Lung (tissue), 12 donors: ENCODE data around the gene PHRF1. TPM values are rescaled to one million over a fixed set of nuclear protein-coding genes. Genes with fewer than 3 reads are reported as not detected.

Experiments
- ATAC-seq: fragments of 200-7000 bp; cut with Tn5 transposase; one replicate; pipeline ENCODE4 v1.9.1; 2020; ENCODE audit warnings: moderate number of reproducible peaks; ENCODE audit not compliant: insufficient read depth, low FRiP score
- DNase-seq, 3 donors: peaks; one replicate each; pipeline ENCODE4 v3.0.0-alpha.2; 2013 to 2017
- H3K27ac ChIP-seq, 2 donors: one replicate each; pipeline ENCODE4 v1.5.1; 2013; ENCODE audit warnings: mild to moderate bottlenecking in 2 of 2, moderate library complexity in 2 of 2, control low read depth in 1 of 2, inconsistent platforms in 1 of 2, low read depth in 1 of 2, low read length in 1 of 2
- H3K27me3 ChIP-seq, 3 donors: one replicate each; pipeline ENCODE4 v1.5.1; 2013; ENCODE audit warnings: low read length in 2 of 3; ENCODE audit not compliant: control insufficient read depth in 3 of 3, insufficient read depth in 3 of 3
- H3K36me3 ChIP-seq, 4 donors: one replicate each; pipeline ENCODE4 v1.5.1; 2013; ENCODE audit warnings: low read length in 4 of 4, mild to moderate bottlenecking in 1 of 4, moderate library complexity in 1 of 4; ENCODE audit not compliant: control insufficient read depth in 4 of 4, insufficient read depth in 4 of 4
- H3K4me1 ChIP-seq, 5 donors: one replicate each; pipeline ENCODE4 v1.5.1; 2013; ENCODE audit warnings: low read length in 5 of 5, mild to moderate bottlenecking in 2 of 5, moderate library complexity in 1 of 5; ENCODE audit not compliant: control insufficient read depth in 5 of 5, insufficient read depth in 5 of 5
- H3K4me3 ChIP-seq: one replicate; pipeline ENCODE4 v1.5.1; 2013; ENCODE audit warnings: mild to moderate bottlenecking, control low read depth, moderate library complexity
- H3K9ac ChIP-seq, 2 donors: one replicate each; pipeline ENCODE4 v1.5.1; 2013; ENCODE audit warnings: low read length in 2 of 2, control low read depth in 1 of 2; ENCODE audit not compliant: insufficient read depth in 1 of 2
- H3K9me3 ChIP-seq, 4 donors: one replicate each; pipeline ENCODE4 v1.5.1; 2013; ENCODE audit warnings: low read length in 3 of 4, mild to moderate bottlenecking in 1 of 4, moderate library complexity in 1 of 4; ENCODE audit not compliant: control insufficient read depth in 4 of 4, insufficient read depth in 3 of 4
- WGBS, 2 donors: extraction: QIAGEN DNeasy Blood & Tissue Kit; methylation state at CpG; one replicate each; pipeline ENCODE4 v1.1.7; 2013; 5-methylcytosine and 5-hydroxymethylcytosine counted together
- polyA plus RNA-seq, 2 donors: library from polyadenylated mRNA; stranded (reverse); fragments of 200-250 nt; gene quantifications; one replicate each; pipeline ENCODE4 v1.2.1, GENCODE V29; 2013
- total RNA-seq, 2 donors: library from RNA; depleted of rRNA in 1 of 2; stranded (reverse); fragments of >200 nt in 1 of 2; gene quantifications; one replicate each; pipeline ENCODE4 v1.2.1, GENCODE V29; 2014 to 2021
- TF ChIP-seq, protein P1 (sequence below): IDR thresholded peaks from 2 replicates; pipeline ENCODE4 v1.5.1; 2012; ENCODE audit warnings: mild to moderate bottlenecking; ENCODE audit errors: control extremely low read depth, extremely low read depth
- donor health status: control.
- donor health status: control.
- donor health status: Bipolar disorder and iron deficiency.
- donor health status: healthy.
- donor health status: DM: yes; HTN: yes; CAD: no.

The PHRF1 gene
- total and polyA plus RNA-seq, 4 donors: 16.3 to 39.3 (median 23.5) TPM

DNA sequence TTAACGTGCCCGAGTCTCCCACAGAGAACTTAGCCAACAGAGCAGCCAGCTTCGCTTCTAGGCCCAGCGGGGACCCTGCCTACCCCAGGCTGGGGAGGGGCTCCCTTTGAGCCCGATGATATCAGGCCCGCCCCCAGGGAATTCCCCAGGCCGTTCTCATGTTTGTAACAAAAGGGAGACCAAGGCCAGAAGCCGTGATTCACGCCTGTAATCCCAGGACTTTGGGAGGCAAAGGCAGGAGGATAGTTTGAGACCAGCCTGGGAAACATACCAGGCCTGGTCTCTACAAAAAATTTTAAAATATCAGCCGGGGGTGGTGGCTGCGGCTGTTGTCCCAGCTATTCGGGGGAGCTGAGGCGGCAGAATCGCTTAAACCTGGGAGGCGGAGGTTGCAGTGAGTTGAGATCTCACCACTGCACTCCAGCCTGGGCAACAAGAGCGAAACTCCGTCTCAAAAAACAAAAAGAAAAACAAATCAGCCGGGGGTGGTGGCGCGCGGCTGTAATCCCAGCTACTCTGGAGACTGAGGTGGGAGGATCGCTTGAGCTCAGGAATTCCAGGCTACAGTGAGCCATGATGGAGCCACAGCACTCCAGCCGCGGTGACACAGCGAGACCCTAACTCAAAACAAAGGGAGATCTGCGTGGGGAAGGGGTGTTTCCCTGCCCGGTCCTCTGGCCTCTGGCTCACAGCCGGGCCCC lies 62.5 kb downstream of the PHRF1 start:
- Histone ChIP-seq H3K4me3 (no peak overlapping the region), H3K27me3 (peaks cover 0 to 44% (median 18%) of the 10 kb centered on the region in 3 donors), H3K9ac (no peak overlapping the region), H3K36me3 (peaks cover 0 to 13% (median 5%) of the 10 kb centered on the region in 4 donors), H3K9me3 (peaks cover 0 to 4% (median 0%) of the 10 kb centered on the region in 4 donors), H3K4me1 (peaks cover 0 to 15% (median 3%) of the 10 kb centered on the region in 5 donors), H3K27ac (no peak overlapping the region)
- TF ChIP-seq, protein P1, sequence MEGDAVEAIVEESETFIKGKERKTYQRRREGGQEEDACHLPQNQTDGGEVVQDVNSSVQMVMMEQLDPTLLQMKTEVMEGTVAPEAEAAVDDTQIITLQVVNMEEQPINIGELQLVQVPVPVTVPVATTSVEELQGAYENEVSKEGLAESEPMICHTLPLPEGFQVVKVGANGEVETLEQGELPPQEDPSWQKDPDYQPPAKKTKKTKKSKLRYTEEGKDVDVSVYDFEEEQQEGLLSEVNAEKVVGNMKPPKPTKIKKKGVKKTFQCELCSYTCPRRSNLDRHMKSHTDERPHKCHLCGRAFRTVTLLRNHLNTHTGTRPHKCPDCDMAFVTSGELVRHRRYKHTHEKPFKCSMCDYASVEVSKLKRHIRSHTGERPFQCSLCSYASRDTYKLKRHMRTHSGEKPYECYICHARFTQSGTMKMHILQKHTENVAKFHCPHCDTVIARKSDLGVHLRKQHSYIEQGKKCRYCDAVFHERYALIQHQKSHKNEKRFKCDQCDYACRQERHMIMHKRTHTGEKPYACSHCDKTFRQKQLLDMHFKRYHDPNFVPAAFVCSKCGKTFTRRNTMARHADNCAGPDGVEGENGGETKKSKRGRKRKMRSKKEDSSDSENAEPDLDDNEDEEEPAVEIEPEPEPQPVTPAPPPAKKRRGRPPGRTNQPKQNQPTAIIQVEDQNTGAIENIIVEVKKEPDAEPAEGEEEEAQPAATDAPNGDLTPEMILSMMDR: no peak
- DNase-seq (peak in 1 of 3 donors; percentile 19), ATAC-seq (no peak)
- WGBS, 2 donors: 65 to 67% methylated on average over 28 of the region's 28 CpGs

DNA sequence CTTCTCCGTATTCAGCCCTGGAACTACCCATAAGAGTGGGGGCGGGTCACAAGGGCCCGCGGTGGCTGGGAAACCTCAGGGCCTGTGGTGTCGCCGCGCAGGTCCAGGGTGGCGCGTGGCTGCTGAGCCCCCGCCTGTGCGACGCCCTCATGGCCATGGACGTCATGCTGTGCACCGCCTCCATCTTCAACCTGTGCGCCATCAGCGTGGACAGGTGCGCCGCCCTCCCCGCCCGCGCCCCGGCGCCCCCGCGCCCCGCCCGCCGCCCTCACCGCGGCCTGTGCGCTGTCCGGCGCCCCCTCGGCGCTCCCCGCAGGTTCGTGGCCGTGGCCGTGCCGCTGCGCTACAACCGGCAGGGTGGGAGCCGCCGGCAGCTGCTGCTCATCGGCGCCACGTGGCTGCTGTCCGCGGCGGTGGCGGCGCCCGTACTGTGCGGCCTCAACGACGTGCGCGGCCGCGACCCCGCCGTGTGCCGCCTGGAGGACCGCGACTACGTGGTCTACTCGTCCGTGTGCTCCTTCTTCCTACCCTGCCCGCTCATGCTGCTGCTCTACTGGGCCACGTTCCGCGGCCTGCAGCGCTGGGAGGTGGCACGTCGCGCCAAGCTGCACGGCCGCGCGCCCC lies 63.2 kb downstream of the PHRF1 start:
- WGBS, 2 donors: 9 to 10% methylated on average over 69 to 80 of the region's 80 CpGs
- no peak for ATAC-seq

DNA sequence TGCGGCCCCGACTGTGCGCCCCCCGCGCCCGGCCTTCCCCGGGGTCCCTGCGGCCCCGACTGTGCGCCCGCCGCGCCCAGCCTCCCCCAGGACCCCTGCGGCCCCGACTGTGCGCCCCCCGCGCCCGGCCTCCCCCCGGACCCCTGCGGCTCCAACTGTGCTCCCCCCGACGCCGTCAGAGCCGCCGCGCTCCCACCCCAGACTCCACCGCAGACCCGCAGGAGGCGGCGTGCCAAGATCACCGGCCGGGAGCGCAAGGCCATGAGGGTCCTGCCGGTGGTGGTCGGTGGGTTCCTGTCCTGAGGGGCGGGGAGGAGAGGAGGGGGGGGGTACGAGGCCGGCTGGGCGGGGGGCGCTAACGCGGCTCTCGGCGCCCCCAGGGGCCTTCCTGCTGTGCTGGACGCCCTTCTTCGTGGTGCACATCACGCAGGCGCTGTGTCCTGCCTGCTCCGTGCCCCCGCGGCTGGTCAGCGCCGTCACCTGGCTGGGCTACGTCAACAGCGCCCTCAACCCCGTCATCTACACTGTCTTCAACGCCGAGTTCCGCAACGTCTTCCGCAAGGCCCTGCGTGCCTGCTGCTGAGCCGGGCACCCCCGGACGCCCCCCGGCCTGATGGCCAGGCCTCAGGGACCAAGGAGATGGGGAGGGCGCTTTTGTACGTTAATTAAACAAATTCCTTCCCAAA lies 63.9 kb downstream of the PHRF1 start:
- H3K27me3 ChIP-seq: peaks cover 0 to 41% (median 18%) of the 10 kb centered on the region in 3 donors
- H3K9ac ChIP-seq: no peak overlapping the region
- no peak overlapping the region for H3K27ac ChIP-seq
- TF ChIP-seq, protein P1: no peak
- DNase-seq (no peak), ATAC-seq (no peak)
- H3K36me3 ChIP-seq: peaks cover 0 to 21% (median 5%) of the 10 kb centered on the region in 4 donors
- peaks cover 0 to 4% (median 0%) of the 10 kb centered on the region in 4 donors for H3K9me3 ChIP-seq
- WGBS, 2 donors: 7 to 23% methylated on average over 30 to 68 of the region's 69 CpGs
- H3K4me3 ChIP-seq: no peak overlapping the region
- peaks cover 0 to 15% (median 3%) of the 10 kb centered on the region in 5 donors for H3K4me1 ChIP-seq

More for the DNA sequence above, 63.2 kb downstream of the PHRF1 start:
- Histone ChIP-seq H3K27me3 (peaks cover 0 to 44% (median 18%) of the 10 kb centered on the region in 3 donors), H3K9ac (no peak overlapping the region), H3K36me3 (peaks cover 0 to 20% (median 5%) of the 10 kb centered on the region in 4 donors), H3K27ac (no peak overlapping the region), H3K4me1 (peaks cover 0 to 15% (median 3%) of the 10 kb centered on the region in 5 donors), H3K9me3 (peaks cover 0 to 4% (median 0%) of the 10 kb centered on the region in 4 donors), H3K4me3 (no peak overlapping the region)
- TF ChIP-seq, protein P1: no peak
- peak; percentile 41 to 66 (median 66) for DNase-seq
